Measurements from ENCODE around the gene HIGD1C.

The HIGD1C gene

DNA sequence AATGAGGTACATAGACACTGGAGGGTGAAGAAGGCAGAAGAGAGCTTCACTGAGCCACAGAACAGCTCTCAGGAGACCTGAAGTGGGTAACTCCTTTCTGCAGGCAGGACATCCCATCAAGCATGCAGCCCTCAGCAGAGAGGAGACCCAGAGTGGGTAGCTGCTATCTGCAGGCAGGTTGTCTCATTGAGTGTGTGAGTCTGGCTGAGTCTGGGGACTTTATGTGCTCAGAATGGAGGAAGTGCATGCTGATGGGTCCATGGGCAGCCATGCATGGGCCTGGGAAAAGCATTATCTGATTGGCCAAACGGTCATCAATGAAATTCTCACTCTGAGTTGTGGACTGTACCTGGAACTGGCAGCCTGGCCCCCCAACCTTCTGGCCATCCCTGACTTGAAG is 14.7 kb upstream of the HIGD1C start:
- TF ChIP-seq, protein P1, sequence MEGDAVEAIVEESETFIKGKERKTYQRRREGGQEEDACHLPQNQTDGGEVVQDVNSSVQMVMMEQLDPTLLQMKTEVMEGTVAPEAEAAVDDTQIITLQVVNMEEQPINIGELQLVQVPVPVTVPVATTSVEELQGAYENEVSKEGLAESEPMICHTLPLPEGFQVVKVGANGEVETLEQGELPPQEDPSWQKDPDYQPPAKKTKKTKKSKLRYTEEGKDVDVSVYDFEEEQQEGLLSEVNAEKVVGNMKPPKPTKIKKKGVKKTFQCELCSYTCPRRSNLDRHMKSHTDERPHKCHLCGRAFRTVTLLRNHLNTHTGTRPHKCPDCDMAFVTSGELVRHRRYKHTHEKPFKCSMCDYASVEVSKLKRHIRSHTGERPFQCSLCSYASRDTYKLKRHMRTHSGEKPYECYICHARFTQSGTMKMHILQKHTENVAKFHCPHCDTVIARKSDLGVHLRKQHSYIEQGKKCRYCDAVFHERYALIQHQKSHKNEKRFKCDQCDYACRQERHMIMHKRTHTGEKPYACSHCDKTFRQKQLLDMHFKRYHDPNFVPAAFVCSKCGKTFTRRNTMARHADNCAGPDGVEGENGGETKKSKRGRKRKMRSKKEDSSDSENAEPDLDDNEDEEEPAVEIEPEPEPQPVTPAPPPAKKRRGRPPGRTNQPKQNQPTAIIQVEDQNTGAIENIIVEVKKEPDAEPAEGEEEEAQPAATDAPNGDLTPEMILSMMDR (IDR thresholded peaks at IDR 0.05; ENCODE audit: insufficient read depth, low read length, poor library complexity, severe bottlenecking): no peak
- no peak for TF ChIP-seq EZH2phosphoT487 (conservative IDR thresholded peaks at IDR 0.05; ENCODE audit: low read length)
- Histone ChIP-seq H2AFZ (ENCODE audit: low read depth, low read length, severe bottlenecking) (no peak overlapping the region), H3K9ac (ENCODE audit: low read length) (no peak overlapping the region), H3K79me2 (ENCODE audit: insufficient read depth, low read length) (no peaks in the 10 kb centered on the region), H3K27ac (ENCODE audit: low read depth, low read length) (no peak overlapping the region), H3K36me3 (ENCODE audit: low read length) (0 out of 2 replicates have a peak, but pooled peaks cover 2% of the 10 kb centered on the region), H3K27me3 (ENCODE audit: low read length) (no peaks in the 10 kb centered on the region), H4K20me1 (ENCODE audit: low read depth, low read length) (no peaks in the 10 kb centered on the region), H3K4me2 (ENCODE audit: low read depth, low read length, poor library complexity, severe bottlenecking) (no peak overlapping the region), H3K4me3 (ENCODE audit: insufficient read depth, low read length, poor library complexity, severe bottlenecking) (no peak overlapping the region), H3F3A (ENCODE audit: insufficient read depth) (peaks cover 7% of the 10 kb centered on the region; the same call in 1 of the 2 replicates), H3K9me2 (replicated peaks; ENCODE audit: insufficient read depth, low read length) (no peaks in the 10 kb centered on the region), H3K9me3 (ENCODE audit: insufficient read depth, low read length) (peaks cover 17% of the 10 kb centered on the region; the same call in 1 of the 2 replicates)

GRCh38 chr12:50947933-50948626 is 4.3 kb upstream of the HIGD1C start:
- Histone ChIP-seq H3K9me3 (ENCODE audit: insufficient read depth, low read length) (no peaks in the 10 kb centered on the region), H3K9ac (ENCODE audit: low read length) (no peak overlapping the region), H4K20me1 (ENCODE audit: low read depth, low read length) (no peaks in the 10 kb centered on the region), H3K27ac (ENCODE audit: low read depth, low read length) (no peak overlapping the region), H3K4me2 (ENCODE audit: low read depth, low read length, poor library complexity, severe bottlenecking) (no peak overlapping the region), H2AFZ (ENCODE audit: low read depth, low read length, severe bottlenecking) (no peak overlapping the region), H3K4me3 (ENCODE audit: insufficient read depth, low read length, poor library complexity, severe bottlenecking) (no peak overlapping the region), H3F3A (ENCODE audit: insufficient read depth) (no peaks in the 10 kb centered on the region), H3K36me3 (ENCODE audit: low read length) (no peaks in the 10 kb centered on the region), H3K27me3 (ENCODE audit: low read length) (no peaks in the 10 kb centered on the region), H3K9me2 (replicated peaks; ENCODE audit: insufficient read depth, low read length) (no peaks in the 10 kb centered on the region), H3K79me2 (ENCODE audit: insufficient read depth, low read length) (no peaks in the 10 kb centered on the region)
- TF ChIP-seq, protein P1 (IDR thresholded peaks at IDR 0.05; ENCODE audit: insufficient read depth, low read length, poor library complexity, severe bottlenecking): no peak
- no peak for TF ChIP-seq EZH2phosphoT487 (conservative IDR thresholded peaks at IDR 0.05; ENCODE audit: low read length)

GRCh38 chr12:50948798-50949197 is 3.5 kb upstream of the HIGD1C start:
- Histone ChIP-seq H3K4me2 (ENCODE audit: low read depth, low read length, poor library complexity, severe bottlenecking) (no peak overlapping the region), H3K36me3 (ENCODE audit: low read length) (no peaks in the 10 kb centered on the region), H3K9ac (ENCODE audit: low read length) (no peak overlapping the region), H2AFZ (ENCODE audit: low read depth, low read length, severe bottlenecking) (no peak overlapping the region), H3F3A (ENCODE audit: insufficient read depth) (no peaks in the 10 kb centered on the region), H3K9me3 (ENCODE audit: insufficient read depth, low read length) (no peaks in the 10 kb centered on the region), H3K4me3 (ENCODE audit: insufficient read depth, low read length, poor library complexity, severe bottlenecking) (no peak overlapping the region), H3K27ac (ENCODE audit: low read depth, low read length) (no peak overlapping the region), H4K20me1 (ENCODE audit: low read depth, low read length) (no peaks in the 10 kb centered on the region), H3K79me2 (ENCODE audit: insufficient read depth, low read length) (no peaks in the 10 kb centered on the region), H3K9me2 (replicated peaks; ENCODE audit: insufficient read depth, low read length) (no peaks in the 10 kb centered on the region), H3K27me3 (ENCODE audit: low read length) (no peaks in the 10 kb centered on the region)
- TF ChIP-seq, protein P1 (IDR thresholded peaks at IDR 0.05; ENCODE audit: insufficient read depth, low read length, poor library complexity, severe bottlenecking): no peak
- no peak for TF ChIP-seq EZH2phosphoT487 (conservative IDR thresholded peaks at IDR 0.05; ENCODE audit: low read length)

Data from SU-DHL-6 (cell line).